Activated CD4-positive, CD25-positive, alpha-beta regulatory T cell (primary cell): ENCODE measurements around the gene CALML5.

ENCODE experiments used
- DNase-seq, 4 experiments: peaks; one replicate each; lab custom pipeline; 2025; lab: John Stamatoyannopoulos, UW

Gene CALML5

GRCh38 chr10:5461914-5462840 is 37.2 kb downstream of the CALML5 start:
- no peak for DNase-seq

GRCh38 chr10:5461203-5461588 is 38.2 kb downstream of the CALML5 start:
- DNase-seq: no peak

- no peak for DNase-seq
Measured at GRCh38 chr10:5460468-5461202, 38.7 kb downstream of the CALML5 start.

- DNase-seq: no peak
Measured at GRCh38 chr10:5458949-5459747, 40.2 kb downstream of the CALML5 start.

GRCh38 chr10:5458425-5458824 is 40.9 kb downstream of the CALML5 start:
- DNase-seq: no peak

DNA sequence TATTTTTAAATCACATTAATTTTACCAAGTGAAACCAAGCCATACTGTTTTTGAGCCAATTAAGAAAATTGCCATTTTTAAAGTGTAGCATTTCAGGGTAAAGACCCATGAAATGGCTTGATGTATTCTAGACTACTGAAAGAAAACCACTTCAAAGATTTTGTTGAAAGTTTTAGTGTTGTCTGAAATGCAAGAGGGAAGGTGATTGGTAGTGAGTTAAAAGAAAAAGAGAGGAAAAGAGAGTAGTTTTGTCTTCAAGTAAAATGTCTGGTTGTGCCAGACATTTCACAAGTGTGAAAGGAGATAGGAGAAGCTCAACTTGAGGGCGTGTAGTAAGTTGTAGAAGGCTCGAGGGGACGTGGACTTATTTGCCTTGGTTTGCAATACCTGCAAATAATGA is 41.6 kb downstream of the CALML5 start:
- DNase-seq: no peak

GRCh38 chr10:5456563-5456962 is 42.8 kb downstream of the CALML5 start:
- DNase-seq: no peak

DNA sequence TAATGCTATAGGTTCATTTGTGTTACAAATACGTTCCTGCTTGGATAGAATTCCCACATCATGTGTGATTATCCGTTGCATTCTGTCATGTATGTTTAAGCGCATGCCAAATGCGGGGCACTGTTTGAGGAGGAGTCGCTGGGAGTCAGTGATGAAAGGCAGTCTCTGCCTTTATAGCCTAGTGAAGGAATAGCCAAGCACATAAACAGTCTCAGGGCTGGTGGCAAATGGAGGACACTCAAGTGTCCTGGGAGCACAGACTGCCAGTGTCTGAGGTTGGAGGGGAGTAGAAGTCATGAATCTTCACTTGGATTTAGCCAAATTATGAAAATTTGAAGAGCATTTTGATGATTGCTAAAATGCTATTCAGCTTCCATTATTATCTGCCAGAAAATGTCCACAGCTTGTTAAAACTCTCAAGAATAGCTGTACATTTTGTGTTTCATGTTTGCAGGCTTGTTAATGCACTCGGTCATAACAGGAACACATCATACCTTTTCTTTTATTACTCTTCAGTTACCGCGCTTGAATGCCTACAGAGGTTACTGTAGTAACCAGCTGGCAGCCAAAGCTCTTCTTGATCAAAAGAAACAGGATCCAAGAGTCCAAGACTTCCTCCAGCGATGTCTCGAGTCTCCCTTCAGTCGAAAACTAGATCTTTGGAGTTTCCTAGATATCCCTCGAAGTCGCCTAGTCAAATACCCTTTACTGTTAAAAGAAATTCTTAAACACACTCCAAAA is 45.5 kb downstream of the CALML5 start:
- no peak for DNase-seq

- no peak for DNase-seq
Measured at GRCh38 chr10:5450605-5451384, 48.6 kb downstream of the CALML5 start.

DNA sequence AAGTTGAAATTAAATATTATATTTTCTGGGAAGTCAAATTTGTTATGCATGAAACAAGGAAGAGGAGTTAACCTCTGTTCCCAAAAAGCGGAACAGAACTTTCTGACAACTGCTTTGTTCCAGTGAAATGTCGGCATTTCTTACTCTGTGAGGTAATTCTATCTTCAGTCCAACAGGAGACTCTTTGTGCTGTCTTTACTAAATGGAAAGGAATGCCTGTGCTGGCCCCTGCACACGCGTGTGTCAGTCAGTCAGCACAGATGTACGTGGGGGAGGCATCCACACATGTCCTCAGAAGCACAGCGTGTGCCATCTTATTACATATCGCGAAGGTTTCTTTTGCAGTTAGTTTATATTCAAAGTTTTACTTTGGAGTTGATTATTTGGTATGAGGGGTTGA is 49.5 kb downstream of the CALML5 start:
- DNase-seq: no peak

DNA sequence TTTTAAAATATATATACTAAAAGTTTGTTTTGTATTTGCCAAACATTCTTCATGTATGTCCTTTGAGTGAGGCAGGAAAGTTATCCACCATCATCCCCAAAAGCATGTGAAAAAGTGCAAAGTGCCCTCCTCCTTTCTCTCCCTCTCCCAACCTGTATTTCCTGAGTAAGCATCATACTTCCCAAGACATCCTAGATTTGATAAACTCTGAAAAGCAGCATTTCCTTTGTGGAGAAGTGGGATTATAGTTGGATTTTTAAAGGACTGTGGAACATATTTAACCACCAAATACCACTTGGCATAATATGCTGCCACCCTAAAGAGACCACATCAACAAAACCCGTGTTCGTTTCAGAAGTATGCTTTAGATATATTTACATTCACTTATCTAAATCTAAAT is 50.1 kb downstream of the CALML5 start:
- DNase-seq: no peak
